Uterus (tissue), 2 donors: ENCODE results near the gene INPP5A.

Experiments
- POLR2A ChIP-seq, 2 donors: fragments of 450-650 bp; IDR thresholded peaks; one replicate each; pipeline ENCODE4 v1.6.1; 2016; ENCODE audit warnings: antibody characterized with exemption in 2 of 2, mild to moderate bottlenecking in 1 of 2, moderate library complexity in 1 of 2
- TF ChIP-seq, protein P1 (sequence below), 4 experiments: fragments of 200-600 bp in 2 of 4; fragments of 450-650 bp in 2 of 4; sonication (generic) in 2 of 4; IDR thresholded peaks; one replicate each; pipeline ENCODE4 v1.5.1; 2016 to 2019; ENCODE audit warnings: antibody characterized with exemption in 4 of 4, mild to moderate bottlenecking in 2 of 4, moderate library complexity in 1 of 4

DNA sequence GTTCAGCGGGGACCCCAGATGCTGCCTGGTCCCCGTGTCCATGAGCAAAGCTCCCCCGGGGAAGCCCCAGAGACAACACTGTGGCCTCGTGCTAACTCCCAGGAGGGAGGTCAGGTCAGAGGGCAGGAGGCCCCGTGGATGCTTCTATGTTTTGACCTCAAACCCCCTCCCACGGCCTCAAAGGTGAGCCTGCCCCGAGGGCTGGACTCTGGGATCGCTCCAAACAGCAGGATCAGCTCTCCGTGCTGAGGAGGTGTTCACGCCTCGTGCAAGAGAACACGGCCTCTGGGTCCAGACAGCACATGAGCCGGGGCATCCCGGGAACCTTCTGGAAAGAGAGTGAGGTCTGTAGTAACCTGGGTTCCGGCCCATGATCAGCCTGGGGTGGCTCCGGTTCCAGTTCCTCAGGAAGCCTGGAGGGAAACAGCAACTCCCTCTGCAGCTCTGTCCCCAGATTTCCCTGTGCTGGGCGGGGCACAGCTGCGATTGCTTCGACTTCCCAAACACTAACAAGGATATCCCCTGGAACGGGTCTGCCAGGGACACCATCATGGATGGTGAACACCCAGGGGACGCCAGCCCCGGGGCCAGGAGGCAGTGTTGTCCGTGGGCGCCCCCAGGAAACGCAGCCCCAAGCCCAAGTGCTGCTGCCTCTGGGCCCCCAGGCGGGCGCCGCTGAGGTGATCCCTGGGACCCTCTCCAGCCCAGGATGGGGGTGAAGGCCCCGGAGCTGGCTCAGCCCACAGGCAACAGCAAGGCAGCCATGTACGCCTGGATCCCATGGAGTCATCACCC is 18.0 kb upstream of the INPP5A start:
- TF ChIP-seq, protein P1, sequence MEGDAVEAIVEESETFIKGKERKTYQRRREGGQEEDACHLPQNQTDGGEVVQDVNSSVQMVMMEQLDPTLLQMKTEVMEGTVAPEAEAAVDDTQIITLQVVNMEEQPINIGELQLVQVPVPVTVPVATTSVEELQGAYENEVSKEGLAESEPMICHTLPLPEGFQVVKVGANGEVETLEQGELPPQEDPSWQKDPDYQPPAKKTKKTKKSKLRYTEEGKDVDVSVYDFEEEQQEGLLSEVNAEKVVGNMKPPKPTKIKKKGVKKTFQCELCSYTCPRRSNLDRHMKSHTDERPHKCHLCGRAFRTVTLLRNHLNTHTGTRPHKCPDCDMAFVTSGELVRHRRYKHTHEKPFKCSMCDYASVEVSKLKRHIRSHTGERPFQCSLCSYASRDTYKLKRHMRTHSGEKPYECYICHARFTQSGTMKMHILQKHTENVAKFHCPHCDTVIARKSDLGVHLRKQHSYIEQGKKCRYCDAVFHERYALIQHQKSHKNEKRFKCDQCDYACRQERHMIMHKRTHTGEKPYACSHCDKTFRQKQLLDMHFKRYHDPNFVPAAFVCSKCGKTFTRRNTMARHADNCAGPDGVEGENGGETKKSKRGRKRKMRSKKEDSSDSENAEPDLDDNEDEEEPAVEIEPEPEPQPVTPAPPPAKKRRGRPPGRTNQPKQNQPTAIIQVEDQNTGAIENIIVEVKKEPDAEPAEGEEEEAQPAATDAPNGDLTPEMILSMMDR (IDR thresholded peaks at IDR 0.05): no peak
- TF ChIP-seq POLR2A (IDR thresholded peaks at IDR 0.05): no peak
